DMS79 treated with DMSO at 0.1 percent for 48 hours (cell line): Measurements from ENCODE around the gene OGFOD3.

ENCODE experiments used
- DNase-seq: peaks from one replicate; lab custom pipeline; 2025; lab: John Stamatoyannopoulos, UW

Gene OGFOD3

DNA sequence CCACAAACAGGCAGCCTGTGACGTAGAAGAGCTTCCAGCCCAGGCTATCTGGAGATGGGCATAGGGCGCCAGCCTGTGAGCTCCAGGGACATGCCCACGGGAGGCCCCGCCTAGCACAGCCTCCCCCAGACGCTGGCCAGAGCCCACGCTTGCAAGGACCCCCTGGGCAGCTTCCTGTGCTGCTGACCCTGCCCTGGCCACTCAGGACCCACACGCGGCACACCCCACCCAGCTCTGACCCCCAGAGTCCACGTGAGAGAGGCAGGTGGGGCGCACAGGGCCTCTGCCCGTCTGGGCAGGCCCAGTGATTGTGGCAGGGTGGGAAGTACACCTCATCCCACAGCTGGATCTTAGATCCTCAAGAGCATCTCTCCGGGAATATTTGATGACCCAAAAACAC, 28.3 kb upstream of the OGFOD3 start:
- no peak for DNase-seq

DNA sequence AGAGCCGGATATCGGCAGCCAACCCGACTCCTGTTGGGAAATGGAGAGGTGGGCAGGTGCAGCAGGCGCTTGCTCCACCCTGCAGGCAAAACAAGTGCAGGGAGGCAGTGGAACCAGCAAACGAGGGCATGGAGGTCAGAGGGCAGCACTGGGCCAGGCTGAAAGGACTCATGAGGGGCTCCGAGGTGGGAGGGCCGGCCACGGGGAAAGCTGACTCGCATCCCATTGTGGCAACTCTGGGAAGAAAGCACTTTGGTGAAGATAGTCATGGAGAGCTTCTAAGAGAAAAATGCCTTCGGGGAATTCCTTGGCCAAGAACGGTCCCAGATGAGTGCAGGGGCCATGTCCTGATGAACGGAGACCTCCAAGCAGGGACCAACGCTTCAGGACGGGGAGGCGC, 27.7 kb upstream of the OGFOD3 start:
- no peak for DNase-seq

DNA sequence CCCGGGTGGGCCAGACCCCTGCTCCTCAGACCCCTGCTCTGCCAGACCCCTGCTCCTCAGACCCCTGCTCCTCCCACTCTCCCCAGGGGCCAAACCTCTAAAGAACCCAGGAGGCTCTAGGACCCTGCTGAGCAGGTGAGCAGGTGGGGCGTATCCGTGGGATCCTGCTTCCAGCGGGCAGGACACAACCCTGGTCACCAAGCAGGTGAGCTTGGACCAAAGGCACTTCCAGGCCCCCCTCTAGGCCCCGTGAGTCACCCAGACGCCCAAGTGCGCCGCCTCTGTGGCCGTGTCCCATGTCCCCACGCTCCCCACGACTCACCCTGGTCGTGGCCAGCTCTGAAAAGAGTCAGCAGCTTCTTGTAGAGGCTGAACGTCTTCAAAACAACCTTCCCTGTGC, 27.2 kb upstream of the OGFOD3 start:
- DNase-seq = no peak

DNA sequence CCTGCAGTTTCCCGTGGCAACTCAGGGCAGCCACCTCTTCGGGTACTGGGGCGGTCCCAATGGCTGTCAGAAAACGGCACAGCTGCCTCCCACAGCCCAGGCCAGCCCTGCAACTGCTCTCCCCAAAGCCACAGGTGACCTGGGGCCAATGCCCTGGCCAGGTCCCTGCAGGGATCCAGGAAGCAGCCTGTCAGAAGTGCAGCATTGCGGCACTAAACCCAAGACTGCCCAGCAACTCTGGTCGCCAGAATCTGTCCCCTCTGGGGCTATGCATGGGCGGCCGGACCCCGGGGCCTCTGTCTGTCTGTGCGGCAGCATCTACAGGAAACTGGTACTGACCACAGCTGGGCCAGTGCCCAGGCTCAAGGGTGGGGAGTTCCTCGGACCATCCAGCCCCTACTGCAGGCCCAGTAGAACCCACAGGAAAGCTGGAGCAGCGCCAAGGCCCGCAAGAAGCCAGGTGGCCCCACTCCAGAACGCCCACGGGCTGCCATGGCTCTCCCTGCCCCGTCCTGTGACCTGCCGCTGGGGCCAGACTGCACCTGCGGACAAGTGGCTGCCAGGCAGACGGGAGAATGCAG, 26.6 kb upstream of the OGFOD3 start:
- no peak for DNase-seq

DNA sequence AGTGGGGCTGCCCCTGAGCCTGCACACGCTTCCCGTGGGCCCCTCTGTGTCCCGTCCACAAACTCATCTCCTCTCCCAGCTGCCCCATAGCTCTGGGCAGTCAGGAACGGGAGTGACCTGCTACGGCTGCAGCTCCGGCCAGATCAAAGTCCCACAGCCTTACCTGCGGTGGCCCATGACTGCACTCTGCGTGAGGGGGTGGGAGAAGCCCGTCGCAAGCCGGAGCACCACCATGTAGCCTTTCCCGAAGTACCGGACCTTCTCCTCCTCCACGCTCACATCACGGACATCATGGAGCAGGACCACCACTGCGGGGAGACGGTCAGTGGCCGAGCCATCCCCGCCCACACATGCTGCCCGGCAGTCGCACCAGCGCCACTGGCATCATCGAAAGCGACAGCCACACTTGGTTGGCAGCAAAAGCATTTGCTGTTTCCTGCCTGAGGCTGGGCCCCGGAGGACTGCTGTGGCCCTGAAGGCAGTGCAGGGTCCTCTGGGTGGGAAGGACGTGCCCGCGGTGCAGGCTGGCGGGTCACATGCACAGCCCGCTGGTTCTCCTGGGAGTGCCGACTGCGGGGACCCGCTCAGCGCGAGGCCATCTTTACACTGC, 26.0 kb upstream of the OGFOD3 start:
- DNase-seq = no peak

DNA sequence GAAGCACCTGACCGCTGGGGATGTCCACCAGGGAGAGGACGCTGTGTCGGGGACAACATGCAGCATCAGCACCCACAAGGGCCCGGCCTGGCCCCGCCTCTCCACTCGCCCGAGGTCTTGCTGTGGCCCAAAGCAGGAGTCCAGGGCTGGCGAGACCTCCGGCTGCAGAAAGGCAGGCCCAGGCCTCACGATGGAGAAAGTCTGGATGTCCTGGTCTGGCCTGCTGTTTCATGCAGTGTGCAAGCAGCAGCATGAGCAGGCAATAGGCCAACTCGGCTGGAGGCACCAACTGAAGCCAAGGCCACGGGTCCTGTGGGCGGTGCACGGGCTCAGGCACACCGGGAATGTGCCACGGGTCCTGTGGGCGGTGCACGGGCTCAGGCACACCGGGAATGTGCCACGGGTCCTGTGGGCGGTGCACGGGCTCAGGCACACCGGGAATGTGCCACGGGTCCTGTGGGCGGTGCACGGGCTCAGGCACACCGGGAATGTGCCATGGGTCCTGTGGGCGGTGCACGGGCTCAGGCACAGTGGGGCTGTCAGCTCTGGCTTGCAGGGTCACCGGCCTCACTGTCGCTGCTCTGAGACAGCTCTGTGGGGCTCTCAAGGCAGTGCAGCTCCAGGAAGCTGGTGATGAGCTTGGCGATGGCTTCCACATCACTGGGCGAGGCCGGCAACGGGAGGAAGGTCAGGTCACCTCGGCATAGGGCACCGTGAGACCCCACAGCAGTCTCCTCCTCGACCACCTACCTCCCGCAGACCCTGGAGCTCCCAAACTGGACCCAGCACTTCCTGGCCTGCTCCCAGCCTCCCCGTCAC, 25.3 kb upstream of the OGFOD3 start:
- DNase-seq = no peak

DNA sequence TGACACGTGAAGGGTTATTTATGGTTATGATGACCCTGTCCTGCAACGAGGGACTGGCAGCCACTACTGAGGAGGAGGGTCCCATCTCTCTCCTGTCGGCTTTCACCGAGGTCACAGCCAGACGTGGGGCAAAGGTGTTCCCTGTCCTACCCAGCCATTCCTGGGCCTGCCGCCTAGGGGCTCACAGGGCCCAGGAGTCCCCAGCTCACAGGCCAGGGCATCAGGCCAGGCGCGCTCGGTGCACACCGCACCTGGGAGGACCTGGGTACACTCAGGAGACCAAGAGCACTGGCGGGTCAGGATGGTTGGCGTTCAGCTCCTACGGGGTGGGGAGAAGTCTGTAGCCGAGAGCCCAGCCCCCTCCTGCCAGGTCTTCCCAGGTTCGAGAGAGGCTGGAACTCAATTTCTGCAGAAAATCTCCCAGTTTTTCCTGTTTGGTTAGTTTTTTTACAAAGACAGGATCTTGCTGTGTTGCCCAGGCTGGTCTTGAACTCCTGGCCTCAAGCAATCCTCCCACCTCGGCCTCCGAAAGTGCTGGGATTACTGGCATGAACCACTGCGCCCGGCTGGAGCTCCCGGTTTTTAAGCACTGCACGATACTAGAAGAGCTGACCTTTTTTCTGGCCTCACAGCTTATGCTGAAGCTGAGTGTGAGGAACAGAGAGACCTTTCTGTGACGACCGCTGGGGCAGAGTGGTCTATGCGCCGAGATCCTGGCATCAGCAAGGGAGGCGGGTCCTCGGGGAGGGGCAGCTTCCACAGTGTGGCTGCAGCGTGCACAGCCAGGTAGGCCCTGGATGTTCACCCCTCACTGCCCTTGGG, 24.5 kb upstream of the OGFOD3 start:
- no peak for DNase-seq

DNA sequence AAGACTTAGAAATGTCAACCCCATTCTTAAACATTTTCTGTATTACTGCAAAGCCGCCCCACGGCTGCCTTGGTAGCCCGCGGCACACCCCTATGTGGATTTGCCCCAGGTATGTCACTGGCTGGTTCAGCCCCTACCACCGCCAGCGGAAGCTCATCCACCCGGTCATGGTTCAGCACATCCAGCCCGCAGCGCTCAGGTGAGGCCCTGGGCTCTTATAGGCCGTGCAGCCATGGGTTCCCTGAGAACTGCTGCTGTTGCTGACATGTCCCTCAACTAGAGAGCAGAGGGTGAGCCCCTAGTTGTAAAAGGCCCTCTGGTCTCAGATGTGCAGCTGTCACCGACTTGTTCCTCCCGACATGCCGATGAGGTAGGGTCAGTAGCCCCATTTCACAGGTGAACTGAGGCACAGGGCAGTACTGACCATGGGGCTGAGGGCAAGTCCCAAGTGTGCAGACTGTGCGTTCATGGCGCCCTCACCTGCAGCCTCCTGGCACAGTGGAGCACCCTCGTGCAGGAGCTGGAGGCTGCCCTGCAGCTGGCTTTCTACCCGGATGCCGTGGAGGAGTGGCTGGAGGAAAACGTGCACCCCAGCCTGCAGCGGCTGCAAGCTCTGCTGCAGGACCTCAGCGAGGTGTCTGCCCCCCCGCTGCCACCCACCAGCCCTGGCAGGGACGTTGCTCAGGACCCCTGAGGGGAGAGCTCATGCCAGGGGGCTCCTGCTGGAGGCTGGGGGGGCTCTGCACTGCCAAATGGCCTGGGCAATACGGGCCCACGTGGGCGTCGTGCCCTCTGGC, 23.5 kb upstream of the OGFOD3 start:
- DNase-seq = no peak

DNA sequence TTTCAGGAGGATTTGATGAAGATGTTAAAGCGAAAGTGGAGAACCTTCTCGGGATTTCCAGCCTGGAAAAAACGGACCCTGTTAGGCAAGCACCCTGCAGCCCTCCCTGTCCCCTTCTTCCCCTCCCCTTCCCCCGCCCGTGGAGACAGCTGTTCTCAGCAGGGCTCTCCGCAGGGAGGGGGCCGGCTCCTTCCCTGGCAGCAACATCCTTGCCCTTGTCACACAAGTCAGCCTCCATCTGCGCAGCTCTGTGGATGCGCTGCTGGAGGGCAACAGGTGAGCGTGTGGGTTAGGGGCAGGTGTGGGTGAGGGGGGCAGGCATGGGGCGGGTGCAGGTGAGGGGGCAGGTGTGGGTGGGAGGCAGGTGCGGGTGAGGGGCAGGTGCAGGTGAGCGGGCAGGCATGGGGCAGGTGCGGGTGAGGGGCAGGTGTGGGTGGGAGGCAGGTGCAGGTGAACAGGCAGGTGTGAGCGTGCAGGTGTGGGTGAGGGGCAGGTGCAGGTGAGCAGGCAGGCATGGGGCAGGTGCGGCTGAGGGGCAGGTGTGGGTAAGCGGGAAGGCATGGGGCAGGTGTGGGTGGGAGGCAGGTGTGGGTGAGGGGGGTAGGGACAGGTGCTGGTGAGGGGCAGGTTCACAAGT, 22.7 kb upstream of the OGFOD3 start:
- DNase-seq = no peak

DNA sequence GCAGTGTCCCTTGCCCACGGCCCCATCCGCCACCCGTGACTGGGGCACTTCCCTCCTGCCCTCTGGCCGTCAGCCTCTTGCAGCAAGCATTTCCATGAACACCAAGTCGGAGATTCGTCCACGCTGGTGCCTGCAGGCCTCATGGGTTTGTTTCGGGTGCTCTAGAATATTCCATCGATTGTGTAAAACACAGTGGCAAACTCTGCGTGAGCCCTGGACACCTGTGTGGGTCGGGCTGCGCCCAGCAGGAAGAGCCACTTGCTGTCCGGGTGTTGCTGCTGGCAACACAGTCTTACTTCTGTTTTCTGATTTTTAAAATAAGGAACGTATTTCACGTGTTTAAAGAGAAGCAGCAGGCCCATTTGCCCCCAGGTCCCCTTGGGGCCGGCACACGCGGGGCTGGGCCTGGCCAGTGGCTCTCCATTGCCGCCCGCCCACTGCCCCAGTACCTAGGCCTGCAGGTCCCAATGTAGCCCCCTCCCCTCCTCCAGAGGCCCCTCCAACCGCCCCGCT, 22.1 kb upstream of the OGFOD3 start:
- DNase-seq = no peak

DNA sequence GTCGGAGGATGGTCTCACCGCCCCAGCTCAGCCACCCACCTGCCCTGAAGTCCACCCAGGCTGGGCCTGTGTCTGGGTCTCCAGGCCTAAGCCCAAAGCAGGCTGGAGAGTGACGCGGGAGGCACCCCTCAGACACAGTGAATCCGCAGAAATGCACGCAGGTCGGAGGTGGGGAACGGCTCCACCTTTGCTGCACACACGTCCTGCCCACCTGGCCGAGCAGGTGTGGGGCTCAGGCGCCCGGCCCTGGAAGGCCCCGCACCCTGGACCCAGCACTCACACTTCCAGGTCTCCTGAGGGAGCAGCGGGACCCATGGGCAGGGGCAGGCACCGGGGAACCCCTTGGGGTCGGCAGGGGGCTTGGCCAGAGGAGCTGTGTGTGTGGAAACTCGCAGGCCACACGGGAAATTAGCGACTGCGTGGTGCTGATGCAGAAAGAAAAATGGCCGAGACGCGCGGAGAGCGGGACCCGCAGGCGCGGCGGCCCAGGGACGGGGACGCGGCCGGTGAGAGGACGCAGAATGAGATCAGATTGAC, 21.5 kb upstream of the OGFOD3 start:
- no peak for DNase-seq

DNA sequence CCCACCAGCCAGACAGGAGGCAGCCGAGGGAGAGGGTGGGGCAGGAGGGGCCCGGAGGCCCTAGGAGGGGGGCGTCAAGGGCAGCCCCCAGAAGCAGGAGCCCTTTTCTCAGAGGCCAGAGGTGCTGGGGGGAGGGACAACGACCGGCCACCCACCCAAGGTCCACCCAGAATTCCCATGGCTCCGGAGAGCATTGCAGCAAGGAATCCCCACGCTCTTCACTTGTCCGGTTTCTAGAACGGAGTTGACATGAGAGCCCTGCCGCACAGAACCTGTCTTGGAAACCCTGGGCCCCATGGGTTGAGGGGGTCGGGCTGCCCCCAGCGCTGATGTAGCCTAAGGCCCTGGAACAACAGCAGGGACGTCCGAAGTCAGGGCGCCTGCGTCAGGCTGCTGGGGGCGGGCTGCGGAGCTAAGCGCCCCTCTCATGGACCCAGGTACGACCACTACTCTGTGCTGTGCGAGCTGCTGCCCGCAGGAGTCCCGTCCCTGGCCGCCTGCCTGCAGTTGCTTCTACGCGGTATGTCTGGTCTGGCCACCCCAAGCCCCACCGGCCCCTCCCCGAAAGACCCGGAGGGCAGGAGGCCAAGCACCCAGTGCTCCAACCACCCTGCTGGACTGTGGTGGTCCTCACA, 20.9 kb upstream of the OGFOD3 start:
- DNase-seq = no peak

DNA sequence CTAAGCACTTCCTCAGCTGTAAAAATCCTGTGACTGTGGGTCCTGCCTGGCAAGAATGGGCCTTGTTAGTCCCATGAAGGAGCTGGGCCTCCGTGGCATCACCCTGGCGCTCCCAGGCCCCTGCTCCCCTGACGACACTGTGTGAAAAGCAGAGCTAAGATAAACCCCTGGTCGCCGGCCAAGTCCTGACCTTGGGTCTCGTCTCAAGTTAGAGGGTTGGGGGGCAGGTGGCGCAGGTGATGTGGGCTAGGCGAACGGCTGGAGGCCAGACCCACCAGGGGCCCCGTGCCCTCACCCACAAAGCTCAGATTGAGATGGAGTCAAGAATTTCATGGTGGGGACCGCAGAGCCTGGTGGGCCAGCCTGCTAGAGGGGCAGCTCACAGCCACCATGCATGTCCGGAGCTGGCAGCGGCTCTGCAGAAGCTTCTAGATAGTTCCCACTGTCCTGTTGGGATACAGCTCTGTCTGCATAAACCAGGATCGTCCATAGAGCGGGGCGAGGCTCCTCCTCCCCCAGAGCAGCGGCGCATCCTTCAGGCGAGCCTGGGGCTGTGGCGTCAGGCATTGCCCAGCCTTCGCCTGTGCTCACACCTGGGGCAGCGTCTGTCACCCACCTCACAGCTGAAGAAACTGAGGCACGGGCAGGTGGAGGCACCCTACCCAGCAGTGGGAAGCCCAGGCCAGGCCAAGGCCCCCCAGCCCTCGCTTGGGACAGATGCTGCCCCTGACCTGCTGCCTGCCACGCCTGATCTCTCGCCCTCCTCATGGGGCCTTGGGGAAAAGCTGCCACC, 20.2 kb upstream of the OGFOD3 start:
- DNase-seq = no peak

DNA sequence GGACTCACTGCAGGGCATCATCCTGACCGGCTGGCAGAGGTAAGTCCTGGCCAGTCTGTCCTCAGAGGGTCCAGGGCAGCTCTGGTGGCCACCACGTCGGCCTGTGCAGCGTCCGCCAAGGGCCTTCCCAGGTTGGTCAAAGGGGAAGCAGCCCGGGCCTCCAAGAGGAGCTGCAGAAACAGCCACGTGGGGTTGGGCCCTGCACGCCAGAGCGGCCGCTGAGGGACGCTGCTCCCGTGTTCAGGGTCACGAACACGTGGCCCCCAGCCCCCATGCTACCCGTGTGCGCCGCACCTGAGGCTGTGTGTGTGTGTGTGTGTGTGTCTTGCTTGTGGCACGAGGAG, 18.9 kb upstream of the OGFOD3 start:
- no peak for DNase-seq

DNA sequence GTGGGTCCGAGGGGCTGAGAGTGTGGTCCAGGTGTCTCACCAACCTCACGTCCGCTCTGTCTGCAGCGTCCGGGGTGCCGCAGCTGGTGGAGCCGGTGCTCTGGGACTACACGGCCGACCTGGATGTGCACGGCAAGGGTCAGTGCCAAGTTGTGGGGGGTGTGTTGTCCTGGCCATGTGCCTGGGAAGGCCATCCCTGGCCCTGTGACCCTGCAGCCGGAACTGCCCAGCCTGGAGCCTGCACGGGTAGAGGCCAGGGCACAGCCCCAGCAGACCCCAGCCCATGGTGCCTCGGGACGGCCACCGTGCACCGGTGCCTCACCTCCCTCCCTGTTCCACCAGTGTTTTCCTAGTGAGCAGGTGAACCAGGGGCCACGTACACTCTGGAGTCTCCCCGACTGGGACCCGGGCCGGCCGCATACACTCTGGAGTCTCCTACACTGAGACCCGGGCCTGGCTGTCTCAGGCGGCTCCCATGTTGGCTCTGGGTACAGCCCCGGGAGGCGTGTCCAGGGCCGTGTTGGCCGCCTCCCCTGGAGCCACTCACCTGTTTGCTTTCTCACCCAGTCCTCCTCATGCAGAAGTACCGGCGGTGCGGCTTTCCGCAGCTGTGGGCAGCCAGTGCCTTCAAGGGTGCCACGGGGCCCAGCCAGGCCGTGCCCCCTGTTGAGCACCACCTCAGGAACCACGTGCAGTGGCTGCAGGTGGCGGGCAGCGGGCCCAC, 18.4 kb upstream of the OGFOD3 start:
- no peak for DNase-seq

DNA sequence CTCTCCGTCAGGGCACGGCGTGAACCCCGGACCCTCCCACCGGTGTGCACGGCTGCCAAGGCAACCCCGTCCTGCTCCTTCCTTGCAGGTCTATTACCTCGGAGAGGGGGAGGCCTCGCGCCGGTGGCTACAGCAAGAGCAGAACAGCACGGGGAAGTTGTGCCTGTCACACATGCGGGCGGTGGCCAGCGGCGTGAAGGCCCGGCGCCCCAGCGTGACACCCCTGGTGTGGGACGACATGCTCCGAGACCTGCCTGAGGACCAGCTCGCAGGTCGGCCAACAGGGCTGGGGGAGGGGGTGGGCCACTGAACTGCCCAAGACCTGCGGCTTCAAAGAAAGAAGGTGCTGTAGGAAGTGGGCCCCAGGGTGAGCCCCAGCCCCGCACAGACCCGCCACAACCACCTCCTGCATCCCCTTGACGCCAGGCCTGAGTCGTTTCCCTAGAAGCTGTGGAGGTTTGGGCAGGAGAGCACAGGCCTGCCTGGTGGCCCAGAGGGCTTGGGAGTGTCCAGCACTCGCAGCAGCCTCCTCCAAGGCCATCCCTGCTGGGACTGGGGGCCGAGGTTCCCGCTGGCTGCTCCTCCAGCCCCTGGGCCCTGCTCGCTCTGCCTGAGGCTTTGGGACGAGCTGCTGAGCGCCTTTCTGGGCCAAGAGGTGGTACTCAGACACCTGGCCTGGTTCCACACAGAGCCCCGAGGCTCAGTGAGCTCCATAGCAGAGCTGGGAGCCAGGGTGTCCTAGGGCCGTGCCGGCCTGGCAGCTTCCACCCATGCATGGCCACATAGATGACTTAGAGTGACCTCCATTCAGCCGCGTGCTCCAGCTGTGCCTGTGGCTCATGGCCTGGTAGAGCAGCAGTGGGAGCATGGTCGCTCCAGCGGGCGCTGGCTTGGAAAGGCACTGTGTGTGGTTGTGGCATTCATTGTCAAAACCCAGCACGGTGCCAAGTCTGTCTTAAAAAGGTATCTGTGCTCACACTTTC, 17.5 kb upstream of the OGFOD3 start:
- DNase-seq = no peak

DNA sequence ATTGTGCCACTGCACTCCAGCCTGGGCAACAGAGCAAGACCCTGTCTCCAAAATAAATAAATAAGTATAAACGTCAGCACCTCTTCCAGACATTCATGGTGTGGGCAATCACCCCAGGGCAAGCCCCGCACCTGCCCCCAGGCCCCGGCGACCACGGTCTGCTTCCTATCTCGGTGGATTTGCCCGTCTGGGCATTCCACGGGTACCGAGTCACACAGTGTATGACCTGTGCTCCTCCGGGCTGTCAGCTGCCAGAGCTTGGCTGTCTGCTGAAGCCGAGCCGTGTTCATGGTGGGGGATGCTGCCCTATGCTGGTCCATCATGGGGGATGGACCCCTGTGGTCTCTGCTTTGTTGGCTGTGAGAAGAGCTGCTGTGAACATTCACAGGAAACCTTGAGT, 16.7 kb upstream of the OGFOD3 start:
- DNase-seq = no peak

DNA sequence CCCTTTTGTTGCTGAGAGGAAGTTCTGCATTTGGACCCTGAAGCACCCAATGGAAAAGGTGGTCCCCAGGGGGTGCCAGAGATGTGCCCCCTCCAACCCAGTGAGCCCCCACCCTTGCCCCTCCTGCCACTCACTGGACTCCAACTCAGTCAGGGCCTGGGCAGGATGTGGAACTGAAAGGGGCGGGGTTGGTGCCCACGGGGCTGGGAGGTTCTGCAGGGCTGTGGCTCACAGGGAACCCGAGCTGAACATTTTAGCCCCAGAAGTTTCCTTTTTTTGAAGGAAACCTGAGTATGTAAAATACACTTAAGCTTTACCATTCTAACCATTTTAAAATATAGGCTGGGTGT, 15.8 kb upstream of the OGFOD3 start:
- DNase-seq = no peak
